ENCODE data around the gene MB21D2.

DNA sequence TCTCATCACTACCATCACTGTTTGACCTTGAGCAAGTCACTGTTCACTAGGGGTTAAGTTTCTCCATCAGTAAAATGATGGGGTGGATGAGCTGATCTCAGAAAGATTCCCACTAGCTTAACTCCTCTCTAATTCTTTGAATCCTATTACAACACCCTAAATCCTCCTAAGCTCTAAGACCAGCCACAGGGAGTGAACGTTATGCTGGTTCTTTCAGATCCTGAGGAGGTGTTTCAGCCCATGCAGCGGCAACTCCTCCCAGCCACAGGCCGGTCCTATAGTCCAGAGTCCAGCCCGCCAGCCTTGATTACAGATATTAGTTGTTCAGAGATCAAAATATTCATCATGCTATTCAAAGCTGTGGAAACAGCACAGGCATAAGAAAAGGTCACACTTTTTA, 15.1 kb downstream of the MB21D2 start:
- TF ChIP-seq, protein P1, sequence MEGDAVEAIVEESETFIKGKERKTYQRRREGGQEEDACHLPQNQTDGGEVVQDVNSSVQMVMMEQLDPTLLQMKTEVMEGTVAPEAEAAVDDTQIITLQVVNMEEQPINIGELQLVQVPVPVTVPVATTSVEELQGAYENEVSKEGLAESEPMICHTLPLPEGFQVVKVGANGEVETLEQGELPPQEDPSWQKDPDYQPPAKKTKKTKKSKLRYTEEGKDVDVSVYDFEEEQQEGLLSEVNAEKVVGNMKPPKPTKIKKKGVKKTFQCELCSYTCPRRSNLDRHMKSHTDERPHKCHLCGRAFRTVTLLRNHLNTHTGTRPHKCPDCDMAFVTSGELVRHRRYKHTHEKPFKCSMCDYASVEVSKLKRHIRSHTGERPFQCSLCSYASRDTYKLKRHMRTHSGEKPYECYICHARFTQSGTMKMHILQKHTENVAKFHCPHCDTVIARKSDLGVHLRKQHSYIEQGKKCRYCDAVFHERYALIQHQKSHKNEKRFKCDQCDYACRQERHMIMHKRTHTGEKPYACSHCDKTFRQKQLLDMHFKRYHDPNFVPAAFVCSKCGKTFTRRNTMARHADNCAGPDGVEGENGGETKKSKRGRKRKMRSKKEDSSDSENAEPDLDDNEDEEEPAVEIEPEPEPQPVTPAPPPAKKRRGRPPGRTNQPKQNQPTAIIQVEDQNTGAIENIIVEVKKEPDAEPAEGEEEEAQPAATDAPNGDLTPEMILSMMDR (conservative IDR thresholded peaks at IDR 0.05; ENCODE audit: low read length) = no peak
- no peak for TF ChIP-seq EZH2phosphoT487 (IDR thresholded peaks at IDR 0.05; ENCODE audit: borderline replicate concordance, low read depth, low read length)

All from OCI-LY7 (cell line).